Left cardiac atrium (tissue), 4 donors: ENCODE data around the gene COL9A2. TPM values are rescaled to one million over a fixed set of nuclear protein-coding genes. Genes with fewer than 3 reads are reported as not detected.

ENCODE experiments used
- ATAC-seq, 2 donors: fragments of 200-7000 bp; cut with Tn5 transposase; one replicate each; pipeline ENCODE4 v1.9.1; 2020; ENCODE audit warnings: mild to moderate bottlenecking in 2 of 2, moderate library complexity in 2 of 2
- DNase-seq: peaks from one replicate; pipeline ENCODE4 v3.0.0-alpha.2; 2020
- intact Hi-C, 2 donors: fragments of 100-400 bp; cut with DNase I; formaldehyde crosslinking; loops; one replicate each; pipeline versions ENCODE4 v1.14.1 to v1.15.1; 2022 to 2023
- total RNA-seq, 2 donors: library from RNA; stranded (reverse); fragmentation: NEBNext Ultra II Directional; extraction: Animal tissue kit (Norgen Biotek cat#: 25700); gene quantifications; one replicate each; pipeline ENCODE4 v1.2.1, GENCODE V29; 2021
- donor health status: DM: no; HTN: yes; CAD: no.
- donor health status: DM: no; HTN: yes; CAD: no; lungs with severe emphysema.
- donor health status: DM: yes; HTN: yes; CAD: no.
- donor health status: Dilated cardiomyopathy.

Gene COL9A2
- total RNA-seq, 2 donors from 2014 or later: 0.53 to 1.2 TPM

DNA sequence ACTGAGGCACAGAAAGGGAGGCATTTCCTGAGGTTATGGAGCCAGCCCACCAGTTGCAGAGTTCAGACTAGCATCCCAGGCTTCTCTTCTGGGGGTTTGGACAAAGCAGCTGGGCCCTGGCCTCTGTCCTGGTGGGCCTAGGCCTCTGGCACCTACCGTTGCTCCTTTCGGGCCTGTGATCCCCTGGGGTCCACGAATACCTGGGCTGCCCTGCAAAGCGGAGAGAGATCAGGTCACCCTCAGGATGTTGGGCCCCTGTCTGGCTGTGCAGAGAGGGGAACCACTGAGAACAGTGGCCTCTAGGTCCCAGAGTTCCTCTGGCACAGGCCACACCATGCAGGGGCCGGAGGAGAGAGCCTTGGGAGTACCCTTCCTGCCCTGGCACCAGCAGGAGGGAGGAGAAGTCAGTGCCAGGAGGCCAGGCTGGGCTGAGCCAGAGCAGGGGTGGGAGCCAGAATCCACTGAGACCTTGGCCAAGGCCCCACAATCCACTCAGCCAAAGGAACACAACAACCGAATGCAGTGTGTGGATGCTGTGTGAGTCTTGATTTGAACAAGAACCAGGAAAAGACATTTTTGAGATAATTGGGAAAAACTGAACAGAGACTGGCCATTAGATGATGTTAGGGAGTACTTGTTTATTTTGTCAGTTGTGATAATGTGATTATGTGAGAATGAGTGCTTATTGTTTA is 8.9 kb downstream of the COL9A2 start:
- ATAC-seq (peak; percentile 76 to 85), DNase-seq (no peak)
- intact Hi-C loops: no loop called here

GRCh38 chr1:40307186-40307585 is 9.9 kb downstream of the COL9A2 start:
- intact Hi-C loops: no loop called here
- DNase-seq (no peak), ATAC-seq (no peak)

DNA sequence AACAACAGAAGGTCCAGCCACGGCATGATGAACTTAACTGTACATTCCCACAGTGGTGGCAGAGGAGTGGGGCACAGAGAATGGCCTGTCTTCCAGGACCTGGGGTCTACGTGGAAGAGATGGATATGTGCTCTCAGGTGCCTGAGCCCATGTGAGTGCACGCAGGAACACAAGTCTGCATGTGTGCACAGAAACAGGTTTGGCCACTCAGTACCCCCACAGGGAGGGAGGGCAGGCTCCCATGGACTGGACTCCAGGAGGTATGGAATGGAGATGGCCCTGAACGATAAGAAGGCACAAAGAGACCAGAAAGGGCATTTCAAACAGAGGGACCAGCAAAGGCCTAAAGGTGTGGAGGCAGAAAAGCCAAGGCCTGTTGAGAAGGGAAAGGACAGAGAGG is 10.8 kb downstream of the COL9A2 start:
- intact Hi-C loops: no loop called here
- DNase-seq (no peak), ATAC-seq (no peak)

DNA sequence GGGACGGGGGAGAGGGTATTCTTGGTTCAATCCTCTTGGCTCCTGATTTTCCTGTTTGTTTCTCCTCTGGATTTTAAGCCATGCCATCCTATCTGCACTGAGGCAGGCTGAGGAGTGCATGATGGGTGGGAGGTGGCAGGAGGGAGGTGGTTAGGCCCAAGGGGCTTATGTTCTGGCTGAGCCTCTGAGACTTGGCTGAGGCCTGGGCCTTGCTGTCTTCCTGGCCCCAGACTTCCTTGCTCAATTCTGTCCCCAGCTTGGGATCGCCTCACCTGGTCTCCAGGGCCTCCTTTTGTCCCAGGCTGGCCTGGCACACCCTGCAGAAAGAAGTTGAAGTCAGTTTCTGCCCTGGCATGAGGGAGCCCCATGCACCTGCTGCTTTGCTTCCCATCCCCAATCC is 11.2 kb downstream of the COL9A2 start:
- no peak for DNase-seq
- intact Hi-C loops: no loop called here
- no peak for ATAC-seq

DNA sequence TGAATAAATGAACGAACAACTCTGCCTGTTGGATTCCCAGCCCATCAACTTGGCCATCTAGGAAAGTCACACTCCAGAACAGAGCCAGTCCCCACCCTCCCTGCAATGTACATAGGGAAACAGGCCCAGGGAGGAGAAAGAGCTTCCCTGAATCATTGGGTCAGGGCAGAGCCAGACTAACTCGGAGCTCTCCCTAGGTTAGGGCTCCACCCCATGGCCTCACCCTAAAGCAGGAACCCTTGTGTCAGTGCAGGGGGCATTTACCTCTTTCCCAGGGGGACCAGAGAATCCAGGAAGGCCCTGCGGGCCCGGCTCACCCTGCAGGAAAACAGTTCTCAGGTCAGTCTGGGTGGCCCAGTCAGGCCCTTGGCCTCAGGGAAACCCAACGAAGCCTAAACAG is 11.6 kb downstream of the COL9A2 start:
- ATAC-seq (no peak), DNase-seq (no peak)
- intact Hi-C loops: no loop called here

- DNase-seq (no peak), ATAC-seq (no peak)
- intact Hi-C loops: no loop called here
These were observed 13.3 kb downstream of the COL9A2 start for GRCh38 chr1:40303790-40304189.

DNA sequence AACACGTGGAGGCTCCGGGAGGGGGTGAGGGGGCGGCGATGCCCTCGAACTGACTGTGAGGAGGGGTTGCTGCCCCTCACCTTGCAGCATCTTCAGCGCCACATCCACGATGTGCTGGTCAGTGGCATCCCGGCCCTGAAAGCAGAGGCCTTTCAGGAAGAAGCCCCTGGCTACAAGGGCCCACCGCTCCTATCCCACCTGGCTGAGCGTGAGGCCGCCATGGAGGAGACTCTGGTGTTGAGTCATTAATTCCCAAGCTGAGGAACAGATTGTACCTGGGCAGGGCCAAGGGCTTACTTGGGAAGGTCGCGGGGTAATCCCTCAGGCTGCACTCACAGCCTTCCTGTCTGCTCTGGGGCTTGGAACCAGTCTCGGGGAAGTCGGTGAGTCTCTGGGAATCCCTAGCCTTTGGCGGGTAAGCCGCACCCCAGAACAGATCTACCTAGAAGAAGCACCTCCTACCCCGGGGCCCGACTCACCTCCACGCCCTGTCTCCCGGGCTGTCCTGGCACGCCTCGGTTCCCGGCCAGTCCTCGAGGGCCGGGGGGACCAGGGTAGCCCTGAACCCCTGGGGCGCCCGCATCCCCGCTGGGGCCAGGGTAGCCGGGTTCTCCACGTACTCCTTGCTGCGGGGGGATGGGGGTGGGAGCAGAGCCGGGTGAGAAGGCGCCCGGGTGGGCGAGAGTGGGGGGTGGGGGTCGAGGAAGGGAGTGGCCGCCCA is 13.9 kb downstream of the COL9A2 start:
- intact Hi-C loops: no loop called here
- no peak for ATAC-seq
- no peak for DNase-seq

DNA sequence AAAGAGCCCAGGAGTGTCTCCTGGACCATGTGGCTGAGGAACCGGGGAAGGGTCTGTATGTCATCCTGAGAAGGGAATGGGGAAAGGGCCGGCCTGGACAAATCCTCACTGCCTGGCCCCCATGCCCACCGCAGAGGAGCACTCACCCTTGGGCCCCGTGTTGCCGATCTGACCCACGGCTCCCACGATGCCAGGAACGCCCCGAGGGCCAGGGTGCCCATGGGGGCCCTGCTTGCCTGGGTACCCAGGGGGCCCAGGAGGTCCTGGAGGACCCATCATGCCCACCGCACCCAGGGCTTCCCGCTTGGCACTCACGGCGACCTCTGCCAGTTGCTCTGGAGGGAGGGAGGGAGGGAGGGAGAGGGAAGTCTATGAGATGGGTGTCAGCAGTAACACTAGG is 14.6 kb downstream of the COL9A2 start:
- intact Hi-C loops: no loop called here
- no peak for ATAC-seq
- no peak for DNase-seq

DNA sequence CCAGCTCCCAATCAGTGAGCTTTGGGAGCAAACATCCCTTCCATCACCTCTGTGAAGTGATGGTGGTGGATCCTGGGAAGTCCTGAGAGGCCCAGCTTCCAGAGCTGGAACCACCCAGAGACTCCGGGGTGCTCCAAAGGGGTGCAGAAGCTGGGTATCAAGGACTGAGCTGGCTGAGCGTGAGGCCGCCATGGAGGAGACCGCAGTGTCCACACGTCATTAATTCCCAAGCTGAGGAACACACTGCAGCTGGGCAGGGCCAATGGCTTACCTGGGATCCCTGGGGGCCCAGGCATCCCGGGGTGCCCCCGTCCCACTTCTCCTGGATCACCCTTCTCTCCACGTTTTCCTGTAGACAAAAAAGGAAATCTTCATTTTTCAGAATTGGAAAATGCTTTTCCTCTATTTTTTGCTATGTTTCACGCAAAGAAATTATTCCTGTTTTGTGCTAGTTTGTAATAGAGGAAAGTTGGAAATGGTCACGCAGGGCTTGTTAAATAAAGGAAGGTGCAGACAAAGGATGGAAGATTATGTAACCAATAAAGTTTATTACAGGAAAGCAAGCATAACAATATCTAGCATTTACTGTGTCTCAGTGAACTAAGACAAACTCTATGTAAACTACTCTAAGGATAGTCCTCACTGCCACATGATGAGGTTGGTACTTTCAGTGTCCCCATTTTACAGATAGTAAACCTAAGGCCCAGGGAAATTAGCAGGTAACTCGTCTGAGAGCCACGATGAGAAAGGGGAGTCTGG is 15.4 kb downstream of the COL9A2 start:
- DNase-seq (no peak), ATAC-seq (no peak)
- intact Hi-C loops: no loop called here

GRCh38 chr1:40301066-40301465 is 16.0 kb downstream of the COL9A2 start:
- ATAC-seq: no peak

GRCh38 chr1:40300651-40301050 is 16.4 kb downstream of the COL9A2 start:
- DNase-seq: no peak
- intact Hi-C loops: no loop called here
- ATAC-seq: no peak

More at GRCh38 chr1:40301066-40301465, 16.0 kb downstream of the COL9A2 start:
- DNase-seq: no peak
- intact Hi-C loops: no loop called here

GRCh38 chr1:40300249-40300567 is 16.9 kb downstream of the COL9A2 start:
- no peak for DNase-seq
- intact Hi-C loops: no loop called here
- ATAC-seq: no peak

- intact Hi-C loops: no loop called here
- ATAC-seq: no peak
- no peak for DNase-seq
These were observed 17.5 kb downstream of the COL9A2 start for GRCh38 chr1:40299366-40300248.

GRCh38 chr1:40291293-40291692 is 25.8 kb downstream of the COL9A2 start:
- ATAC-seq (no peak), DNase-seq (no peak)
- intact Hi-C loops: no loop called here

GRCh38 chr1:40281853-40282252 is 35.2 kb downstream of the COL9A2 start:
- intact Hi-C loops: no loop called here
- no peak for DNase-seq
- no peak for ATAC-seq

- DNase-seq: no peak
- ATAC-seq: no peak
- intact Hi-C loops: no loop called here
These were observed 41.0 kb downstream of the COL9A2 start for GRCh38 chr1:40276122-40276521.

- intact Hi-C loops: no loop called here
- DNase-seq (no peak), ATAC-seq (no peak)
These were observed 42.8 kb downstream of the COL9A2 start for GRCh38 chr1:40274331-40274730.

- DNase-seq (no peak), ATAC-seq (no peak)
- intact Hi-C loops: no loop called here
These were observed 43.4 kb downstream of the COL9A2 start for GRCh38 chr1:40273547-40274166.

DNA sequence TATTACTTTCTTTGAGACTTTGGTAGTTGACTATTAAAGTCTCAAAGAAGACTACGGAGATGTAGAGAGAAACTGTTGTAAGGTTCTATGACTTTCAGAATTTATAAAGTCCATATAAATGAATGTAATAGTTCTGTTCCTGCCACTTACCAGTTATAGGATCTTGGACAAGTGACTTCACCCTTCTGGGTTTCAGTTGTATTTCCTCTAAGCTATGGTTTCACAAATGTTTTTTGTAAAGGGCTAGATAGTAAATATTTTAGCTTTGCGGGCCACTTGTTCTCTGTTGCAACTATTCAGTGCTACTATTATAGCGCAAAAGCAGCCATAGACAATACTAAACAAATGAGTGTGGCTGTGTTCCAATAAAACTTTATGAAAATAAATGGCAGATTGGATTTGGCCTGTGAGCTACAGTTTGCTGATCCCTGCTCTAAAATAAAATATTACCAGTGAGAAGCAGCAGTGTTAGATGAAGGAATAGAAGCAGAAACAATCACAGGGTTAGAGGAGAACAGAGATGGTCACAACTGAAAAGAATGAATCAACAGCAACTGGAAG is 44.4 kb downstream of the COL9A2 start:
- intact Hi-C loops: no loop called here
- ATAC-seq (no peak), DNase-seq (no peak)
